HepG2 (cell line): ENCODE results near the gene UNC13D. TPM values are rescaled to one million over a fixed set of nuclear protein-coding genes. Genes with fewer than 3 reads are reported as not detected.

Source experiments
- ARID2 ChIP-seq: sonication (generic); formaldehyde crosslinking; IDR thresholded peaks from 2 replicates; pipeline ENCODE4 v1.8.1; 2022; ENCODE audit warnings: mild to moderate bottlenecking, missing genetic modification reagents, borderline replicate concordance
- CCAR2 ChIP-seq: fragments of 200-400 bp; formaldehyde crosslinking; optimal IDR thresholded peaks from 2 replicates; pipeline ENCODE3; 2018; ENCODE audit warnings: low read depth, mild to moderate bottlenecking, low read length, moderate library complexity
- FOXM1 ChIP-seq: sonication (generic); formaldehyde crosslinking; IDR thresholded peaks from 2 replicates; pipeline ENCODE4 v1.5.0; 2020; ENCODE audit warnings: missing genetic modification reagents
- GATAD1 ChIP-seq: IDR thresholded peaks from 2 replicates; pipeline ENCODE4 v1.6.1; 2016; ENCODE audit warnings: missing genetic modification reagents, missing compliant biosample characterization
- LRRFIP1 ChIP-seq: sonication (generic); formaldehyde crosslinking; conservative IDR thresholded peaks from 2 replicates; pipeline ENCODE4 v1.4.0; 2020; ENCODE audit warnings: missing genetic modification reagents
- MBNL3 ChIP-seq: fragments of 250-450 bp; sonication (Bioruptor Pico); conservative IDR thresholded peaks from 2 replicates; pipeline ENCODE4 v1.8.0; 2022; ENCODE audit warnings: mild to moderate bottlenecking, inconsistent platforms
- NFE2L1 ChIP-seq: sonication (generic); formaldehyde crosslinking; IDR thresholded peaks from 2 replicates; pipeline ENCODE4 v1.4.0; 2020; ENCODE audit warnings: missing genetic modification reagents, mild to moderate bottlenecking, borderline replicate concordance
- ONECUT2 ChIP-seq: sonication (generic); formaldehyde crosslinking; IDR thresholded peaks from 2 replicates; pipeline ENCODE4 v1.4.0; 2020; ENCODE audit warnings: missing genetic modification reagents
- RAD51 ChIP-seq: fragments of 450-650 bp; IDR thresholded peaks from 2 replicates; pipeline ENCODE4 v1.6.1; 2016; ENCODE audit warnings: borderline replicate concordance
- SATB2 ChIP-seq: sonication (generic); formaldehyde crosslinking; IDR thresholded peaks from 2 replicates; pipeline ENCODE4 v1.5.0; 2020; ENCODE audit warnings: missing genetic modification reagents
- SPEN ChIP-seq: sonication (generic); formaldehyde crosslinking; IDR thresholded peaks from 2 replicates; pipeline ENCODE4 v1.5.1; 2020; ENCODE audit warnings: low read depth, mild to moderate bottlenecking, missing genetic modification reagents
- YEATS2 ChIP-seq: sonication (generic); formaldehyde crosslinking; IDR thresholded peaks from 2 replicates; pipeline ENCODE4 v1.4.0; 2020; ENCODE audit warnings: missing genetic modification reagents, borderline replicate concordance
- YEATS4 ChIP-seq: sonication (generic); formaldehyde crosslinking; IDR thresholded peaks from 2 replicates; pipeline ENCODE4 v1.4.0; 2020; ENCODE audit warnings: missing genetic modification reagents, borderline replicate concordance
- ZBTB38 ChIP-seq: sonication (generic); formaldehyde crosslinking; IDR thresholded peaks from 2 replicates; pipeline ENCODE4 v1.5.1; 2020; ENCODE audit warnings: mild to moderate bottlenecking, missing genetic modification reagents
- ZNF225 ChIP-seq: sonication (generic); formaldehyde crosslinking; IDR thresholded peaks from 2 replicates; pipeline ENCODE4 v1.4.0; 2020; ENCODE audit warnings: mild to moderate bottlenecking, missing genetic modification reagents
- ZNF501 ChIP-seq: sonication (generic); formaldehyde crosslinking; IDR thresholded peaks from 2 replicates; pipeline ENCODE4 v1.5.1; 2020; ENCODE audit warnings: mild to moderate bottlenecking, moderate library complexity, missing genetic modification reagents
- ZNF563 ChIP-seq: sonication (generic); formaldehyde crosslinking; IDR thresholded peaks from 2 replicates; pipeline ENCODE4 v1.8.0; 2022; ENCODE audit warnings: mild to moderate bottlenecking, moderate library complexity, missing genetic modification reagents
- ZNF839 ChIP-seq: sonication (generic); formaldehyde crosslinking; IDR thresholded peaks from 2 replicates; pipeline ENCODE4 v1.4.0; 2020; ENCODE audit warnings: missing genetic modification reagents, mild to moderate bottlenecking, borderline replicate concordance
- polyA plus RNA-seq, 8 experiments: library from polyadenylated mRNA; depleted of rRNA in 3 of 8; stranded (reverse) in 7 of 8; unstranded in 1 of 8; fragments of >200 nt; fragmentation: Illumina TruSeq in 4 of 8; extraction: Trizol in 4 of 8; gene quantifications; 2 replicates each; pipeline versions ENCODE4 v1.2.1 to v1.2.3, GENCODE V29; 2011 to 2016; ENCODE audit warnings: low read depth in 4 of 8, missing spikeins in 1 of 8, mixed read lengths in 1 of 8; ENCODE audit not compliant: insufficient read depth in 1 of 8
- total RNA-seq, 5 experiments: library from RNA; depleted of rRNA; stranded (reverse); fragments of >200 nt; fragmentation: Illumina TruSeq; extraction: Trizol; gene quantifications; 2 replicates each; pipeline ENCODE4 v1.2.3, GENCODE V29; 2016; ENCODE audit warnings: low read depth in 1 of 5
- TF ChIP-seq, protein P1 (sequence below), 2 experiments: sonication (generic) in 1 of 2; formaldehyde crosslinking in 1 of 2; IDR thresholded peaks; 2 replicates each; pipeline versions ENCODE4 v1.5.1 to v1.6.1; 2011 to 2020; ENCODE audit warnings: borderline replicate concordance in 1 of 2, low read depth in 1 of 2, low read length in 1 of 2, mild to moderate bottlenecking in 1 of 2, missing genetic modification reagents in 1 of 2, moderate library complexity in 1 of 2
- TF ChIP-seq, protein P2 (sequence below): sonication (generic); formaldehyde crosslinking; IDR thresholded peaks from 2 replicates; pipeline ENCODE4 v1.9.0; 2021; ENCODE audit warnings: missing genetic modification reagents, mild to moderate bottlenecking, borderline replicate concordance
- TF ChIP-seq, protein P3 (sequence below): sonication (generic); formaldehyde crosslinking; IDR thresholded peaks from 2 replicates; pipeline ENCODE4 v1.8.1; 2023; ENCODE audit warnings: missing genetic modification reagents, mild to moderate bottlenecking, borderline replicate concordance

Gene UNC13D
- total and polyA plus RNA-seq, 2 of the 13 experiments (the other 11 are each of a cell fraction or from before 2014, with no cell fraction given): 29.7 to 42.7 TPM

DNA sequence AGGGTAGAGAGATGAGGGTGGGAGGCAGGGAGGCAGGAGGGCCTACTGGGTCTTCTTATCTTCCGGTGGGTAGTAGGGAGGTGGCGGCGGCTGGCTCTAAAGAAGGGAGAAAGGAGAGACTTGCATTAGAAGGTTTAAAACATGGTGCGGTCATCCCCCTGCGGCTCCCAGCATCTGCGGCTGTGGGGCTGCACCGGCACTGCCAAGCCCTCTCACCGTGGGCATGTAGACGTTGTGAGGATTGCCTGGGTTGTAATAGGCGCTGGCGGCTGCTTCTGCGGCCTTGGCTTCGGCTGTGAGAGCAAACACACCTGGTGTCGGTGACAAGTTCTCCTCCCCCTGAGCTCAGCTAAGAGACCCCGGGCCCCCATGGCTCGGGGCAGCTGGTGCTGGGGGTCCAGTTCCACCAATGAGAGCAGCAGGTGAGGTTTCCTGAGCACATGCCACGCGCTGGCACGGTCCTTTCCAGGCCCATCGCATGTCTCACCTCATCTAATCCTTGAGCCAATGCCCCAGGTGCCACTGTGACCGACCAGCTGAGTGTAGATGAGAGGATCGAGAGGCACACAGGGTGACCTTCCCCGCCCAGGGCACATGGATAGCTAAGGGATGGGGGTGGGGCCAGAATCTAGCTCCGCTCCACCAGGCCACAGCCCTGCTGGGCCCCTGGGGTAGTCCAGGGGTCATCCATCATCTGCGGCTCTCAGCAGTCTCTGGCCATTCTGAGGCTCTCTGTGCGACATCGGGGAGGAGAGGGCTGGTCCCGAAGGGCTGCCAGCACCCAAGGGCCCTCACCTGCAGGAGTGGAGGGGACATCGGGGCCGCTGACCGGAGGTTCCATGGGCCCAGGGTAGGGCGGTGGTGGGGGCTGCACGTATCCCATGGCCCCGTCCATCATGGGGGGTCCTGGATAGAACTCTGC is 2.7 kb upstream of the UNC13D start (continued):
- TF ChIP-seq MBNL3 (no peak), ONECUT2 (peak; percentile 30; the same call in 1 of the 2 replicates), LRRFIP1 (CRISPR knock-in tag) (no peak), YEATS4 (peak; percentile 90), GATAD1 (CRISPR knock-in tag) (peak; percentile 50; the same call in 1 of the 2 replicates), ARID2 (CRISPR knock-in tag) (no peak), NFE2L1 (CRISPR knock-in tag) (no peak; the same call in 1 of the 2 replicates), CCAR2 (peak; percentile 92), ZBTB38 (CRISPR knock-in tag) (peak; percentile 88), ZNF501 (CRISPR knock-in tag) (peak; percentile 87), RAD51 (no peak), SATB2 (CRISPR knock-in tag) (no peak), ZNF839 (CRISPR knock-in tag) (no peak), ZNF563 (CRISPR knock-in tag) (peak; percentile 54; the same call in 1 of the 2 replicates), SPEN (CRISPR knock-in tag) (peak; percentile 66; the same call in 1 of the 2 replicates), FOXM1 (CRISPR knock-in tag) (no peak), ZNF225 (CRISPR knock-in tag) (peak; percentile 73; the same call in 1 of the 2 replicates), YEATS2 (CRISPR knock-in tag) (0 out of 2 replicates have a peak, but pooled peaks have one; percentile 45)
- TF ChIP-seq, protein P1, sequence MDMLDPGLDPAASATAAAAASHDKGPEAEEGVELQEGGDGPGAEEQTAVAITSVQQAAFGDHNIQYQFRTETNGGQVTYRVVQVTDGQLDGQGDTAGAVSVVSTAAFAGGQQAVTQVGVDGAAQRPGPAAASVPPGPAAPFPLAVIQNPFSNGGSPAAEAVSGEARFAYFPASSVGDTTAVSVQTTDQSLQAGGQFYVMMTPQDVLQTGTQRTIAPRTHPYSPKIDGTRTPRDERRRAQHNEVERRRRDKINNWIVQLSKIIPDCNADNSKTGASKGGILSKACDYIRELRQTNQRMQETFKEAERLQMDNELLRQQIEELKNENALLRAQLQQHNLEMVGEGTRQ (IDR thresholded peaks at IDR 0.05; ENCODE audit: low read depth, low read length): no peak
- TF ChIP-seq, protein P1 (CRISPR knock-in tag; IDR thresholded peaks at IDR 0.05; ENCODE audit: borderline replicate concordance): peak; percentile 59; the same call in 1 of the 2 replicates
- TF ChIP-seq, protein P2, sequence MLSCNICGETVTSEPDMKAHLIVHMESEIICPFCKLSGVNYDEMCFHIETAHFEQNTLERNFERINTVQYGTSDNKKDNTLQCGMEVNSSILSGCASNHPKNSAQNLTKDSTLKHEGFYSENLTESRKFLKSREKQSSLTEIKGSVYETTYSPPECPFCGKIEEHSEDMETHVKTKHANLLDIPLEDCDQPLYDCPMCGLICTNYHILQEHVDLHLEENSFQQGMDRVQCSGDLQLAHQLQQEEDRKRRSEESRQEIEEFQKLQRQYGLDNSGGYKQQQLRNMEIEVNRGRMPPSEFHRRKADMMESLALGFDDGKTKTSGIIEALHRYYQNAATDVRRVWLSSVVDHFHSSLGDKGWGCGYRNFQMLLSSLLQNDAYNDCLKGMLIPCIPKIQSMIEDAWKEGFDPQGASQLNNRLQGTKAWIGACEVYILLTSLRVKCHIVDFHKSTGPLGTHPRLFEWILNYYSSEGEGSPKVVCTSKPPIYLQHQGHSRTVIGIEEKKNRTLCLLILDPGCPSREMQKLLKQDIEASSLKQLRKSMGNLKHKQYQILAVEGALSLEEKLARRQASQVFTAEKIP (CRISPR knock-in tag): no peak
- TF ChIP-seq, protein P3, sequence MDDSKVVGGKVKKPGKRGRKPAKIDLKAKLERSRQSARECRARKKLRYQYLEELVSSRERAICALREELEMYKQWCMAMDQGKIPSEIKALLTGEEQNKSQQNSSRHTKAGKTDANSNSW (CRISPR knock-in tag): no peak
